GM20000 (cell line): Measurements from ENCODE around the gene FLVCR1.

Source experiments
- DNase-seq: peaks from one replicate; pipeline ENCODE4 v3.0.0; 2012; ENCODE audit warnings: low spot score
- CTCF ChIP-seq: IDR thresholded peaks from 2 replicates; pipeline ENCODE4 v1.5.1; 2012; ENCODE audit warnings: mild to moderate bottlenecking, control low read depth; ENCODE audit errors: extremely low read depth, missing control alignments

Gene FLVCR1

GRCh38 chr1:212914789-212915188 is 56.7 kb downstream of the FLVCR1 start:
- no peak for DNase-seq
- TF ChIP-seq CTCF = no peak

GRCh38 chr1:212915245-212916091 is 57.4 kb downstream of the FLVCR1 start:
- no peak for DNase-seq
- peak; percentile 7 for TF ChIP-seq CTCF

DNA sequence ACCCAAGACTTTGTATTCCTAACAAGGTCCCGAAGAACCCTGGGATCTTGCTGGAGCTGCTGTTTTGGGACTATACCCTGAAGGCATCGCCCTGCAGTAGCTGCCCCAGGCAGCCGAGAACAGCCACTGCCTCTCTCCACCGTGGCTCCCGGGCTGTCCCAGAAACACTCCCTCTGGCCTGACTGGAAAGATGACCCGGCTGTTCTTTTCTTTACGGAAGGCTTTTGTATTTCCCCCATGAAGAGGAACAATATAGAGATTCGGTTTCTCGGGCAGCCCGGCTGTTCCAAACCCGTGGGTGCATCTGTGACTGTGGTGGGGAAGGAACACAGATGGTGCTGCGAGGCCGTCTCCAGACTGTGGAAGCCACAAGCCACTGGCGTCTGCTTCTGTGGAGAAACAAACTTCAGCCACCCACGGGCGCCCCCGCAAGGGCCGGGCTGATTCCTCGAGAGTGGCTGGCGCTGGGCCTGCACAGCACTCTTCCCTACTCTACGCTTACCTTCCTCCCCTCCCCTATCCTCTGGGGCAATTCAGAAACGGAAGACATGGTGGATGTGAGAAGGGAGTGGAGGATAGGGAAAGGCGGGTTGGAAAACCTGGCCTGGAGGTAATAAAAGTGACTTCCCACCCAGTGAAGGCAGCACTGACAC is 58.5 kb downstream of the FLVCR1 start:
- peak; percentile 21 for DNase-seq
- TF ChIP-seq CTCF = no peak

GRCh38 chr1:212917134-212917485 is 59.0 kb downstream of the FLVCR1 start:
- no peak for DNase-seq
- no peak for TF ChIP-seq CTCF

- DNase-seq = no peak
- TF ChIP-seq CTCF = no peak
Measured at GRCh38 chr1:212917858-212918257, 59.8 kb downstream of the FLVCR1 start.

DNA sequence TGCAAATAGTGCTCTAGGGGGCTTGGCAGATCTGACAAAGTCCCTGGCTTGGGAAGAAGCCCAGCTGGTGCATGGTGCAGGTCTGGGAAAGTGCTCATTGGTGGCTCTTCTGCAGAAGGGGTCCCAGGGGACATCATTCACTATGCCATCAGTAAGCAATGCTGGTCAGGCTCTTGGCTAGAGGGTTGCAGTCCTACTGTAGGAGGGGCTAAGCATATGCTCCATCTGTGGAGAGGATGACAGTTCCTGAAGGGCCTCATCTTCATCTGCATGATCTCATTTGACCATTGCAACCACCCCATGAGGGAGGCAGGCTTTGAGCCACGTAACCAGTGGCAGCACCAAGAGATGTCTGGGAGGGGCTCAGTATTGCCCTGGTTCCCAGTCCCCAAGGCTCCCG is 60.7 kb downstream of the FLVCR1 start:
- no peak for TF ChIP-seq CTCF
- DNase-seq = no peak

DNA sequence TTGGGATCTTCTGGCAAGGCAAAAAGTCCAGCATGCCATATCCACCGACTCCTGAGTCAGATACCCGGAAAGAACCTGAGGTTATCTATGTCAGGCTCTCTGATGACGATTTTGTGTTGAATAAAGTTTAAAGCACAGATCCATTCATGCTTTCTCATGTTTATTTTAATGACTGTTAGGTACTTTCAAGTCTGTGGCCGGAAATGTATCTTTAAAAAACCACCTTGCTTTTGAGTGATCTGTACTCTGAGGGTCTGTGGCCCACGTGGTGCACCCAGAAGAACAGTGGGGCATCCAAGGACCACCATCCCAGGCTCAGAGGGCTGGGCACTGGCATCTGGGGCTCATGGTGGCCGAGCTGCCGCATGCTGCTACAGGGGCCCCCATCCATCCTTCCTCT is 62.2 kb downstream of the FLVCR1 start:
- TF ChIP-seq CTCF = no peak
- peak; percentile 47 for DNase-seq
